Astrocyte of the cerebellum (primary cell): ENCODE results near the gene ASB2.

Source experiments
- DNase-seq: peaks from one replicate; pipeline ENCODE4 v3.0.0-alpha.2; 2011; ENCODE audit warnings: low read depth
- H3K4me3 ChIP-seq: 2 replicates; pipeline ENCODE4 v1.5.1; 2011; ENCODE audit warnings: mild to moderate bottlenecking, low read depth, low read length, moderate library complexity
- in situ Hi-C: cut with HindIII; loops from 2 replicates; pipeline ENCODE4 v1.10.0; 2017; ENCODE audit warnings: low sequenced_read_pairs
- TF ChIP-seq, protein P1 (sequence below): IDR thresholded peaks from 2 replicates; pipeline ENCODE4 v1.5.1; 2012; ENCODE audit warnings: low read length, low read depth, moderate library complexity, mild to moderate bottlenecking; ENCODE audit errors: missing control alignments

Gene ASB2

GRCh38 chr14:93905623-93906022 lies 70.7 kb downstream of the ASB2 start:
- TF ChIP-seq, protein P1, sequence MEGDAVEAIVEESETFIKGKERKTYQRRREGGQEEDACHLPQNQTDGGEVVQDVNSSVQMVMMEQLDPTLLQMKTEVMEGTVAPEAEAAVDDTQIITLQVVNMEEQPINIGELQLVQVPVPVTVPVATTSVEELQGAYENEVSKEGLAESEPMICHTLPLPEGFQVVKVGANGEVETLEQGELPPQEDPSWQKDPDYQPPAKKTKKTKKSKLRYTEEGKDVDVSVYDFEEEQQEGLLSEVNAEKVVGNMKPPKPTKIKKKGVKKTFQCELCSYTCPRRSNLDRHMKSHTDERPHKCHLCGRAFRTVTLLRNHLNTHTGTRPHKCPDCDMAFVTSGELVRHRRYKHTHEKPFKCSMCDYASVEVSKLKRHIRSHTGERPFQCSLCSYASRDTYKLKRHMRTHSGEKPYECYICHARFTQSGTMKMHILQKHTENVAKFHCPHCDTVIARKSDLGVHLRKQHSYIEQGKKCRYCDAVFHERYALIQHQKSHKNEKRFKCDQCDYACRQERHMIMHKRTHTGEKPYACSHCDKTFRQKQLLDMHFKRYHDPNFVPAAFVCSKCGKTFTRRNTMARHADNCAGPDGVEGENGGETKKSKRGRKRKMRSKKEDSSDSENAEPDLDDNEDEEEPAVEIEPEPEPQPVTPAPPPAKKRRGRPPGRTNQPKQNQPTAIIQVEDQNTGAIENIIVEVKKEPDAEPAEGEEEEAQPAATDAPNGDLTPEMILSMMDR = no peak
- in situ Hi-C loops = no loop called here
- no peak overlapping the region for H3K4me3 ChIP-seq
- no peak for DNase-seq

GRCh38 chr14:93903342-93904184 lies 72.8 kb downstream of the ASB2 start:
- no peak overlapping the region for H3K4me3 ChIP-seq
- in situ Hi-C loops = no loop called here
- no peak for DNase-seq
- TF ChIP-seq, protein P1 = peak; percentile 21

DNA sequence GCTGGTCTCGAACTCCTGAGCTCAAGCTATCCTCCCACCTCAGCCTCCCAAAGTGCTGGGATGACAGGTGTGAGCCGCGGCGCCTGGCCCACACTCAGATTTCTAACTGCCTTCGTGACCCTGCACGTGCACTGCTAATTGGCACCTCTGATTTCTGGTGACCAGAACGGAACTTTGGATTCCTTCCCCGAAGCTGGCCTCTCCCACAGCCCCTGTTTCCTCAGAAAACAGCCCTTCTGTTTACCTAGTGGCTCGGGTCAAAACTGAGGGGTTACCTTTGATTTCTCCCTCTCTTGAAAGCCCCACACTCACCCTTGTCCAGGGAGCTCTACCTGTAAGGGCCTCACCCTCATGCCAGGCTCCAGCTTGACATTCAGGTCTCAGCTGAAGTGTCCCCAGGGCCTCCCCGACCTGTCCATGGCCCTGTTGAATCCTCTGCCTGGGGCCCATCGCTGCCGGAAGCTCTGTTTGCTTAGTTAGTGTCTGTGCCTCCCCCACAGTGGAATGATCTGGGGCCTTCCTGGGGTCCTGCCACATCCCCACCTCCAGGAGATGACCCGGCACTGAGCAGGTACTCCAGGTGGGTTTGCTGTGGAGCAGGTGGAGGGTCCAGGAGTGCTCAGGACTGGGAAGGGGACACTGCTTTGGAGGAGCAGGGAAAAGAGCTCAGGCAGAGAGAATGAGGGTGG lies 73.6 kb downstream of the ASB2 start:
- no peak overlapping the region for H3K4me3 ChIP-seq
- DNase-seq = no peak
- in situ Hi-C loops = no loop called here
- TF ChIP-seq, protein P1 = no peak

DNA sequence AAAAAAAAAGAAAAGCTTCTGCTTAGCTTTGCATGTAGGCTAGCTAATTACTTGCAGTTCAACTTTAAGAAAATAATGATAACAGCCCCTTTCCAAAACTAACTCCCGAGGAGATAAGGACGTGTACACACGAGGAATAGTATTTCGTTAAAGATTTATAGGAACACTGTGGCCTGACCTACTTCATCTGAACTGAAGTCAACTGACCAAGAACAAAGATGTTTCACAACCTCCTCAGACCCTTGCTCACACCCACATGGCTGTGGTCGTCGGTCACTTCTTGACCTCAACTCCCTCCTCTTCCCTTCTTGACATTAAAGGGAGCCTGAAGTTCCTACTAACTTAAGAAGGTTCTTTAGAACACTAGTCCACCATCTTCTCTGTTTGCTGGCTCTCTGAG lies 74.6 kb downstream of the ASB2 start:
- no peak for DNase-seq
- in situ Hi-C loops = no loop called here
- no peak overlapping the region for H3K4me3 ChIP-seq
- TF ChIP-seq, protein P1 = no peak

DNA sequence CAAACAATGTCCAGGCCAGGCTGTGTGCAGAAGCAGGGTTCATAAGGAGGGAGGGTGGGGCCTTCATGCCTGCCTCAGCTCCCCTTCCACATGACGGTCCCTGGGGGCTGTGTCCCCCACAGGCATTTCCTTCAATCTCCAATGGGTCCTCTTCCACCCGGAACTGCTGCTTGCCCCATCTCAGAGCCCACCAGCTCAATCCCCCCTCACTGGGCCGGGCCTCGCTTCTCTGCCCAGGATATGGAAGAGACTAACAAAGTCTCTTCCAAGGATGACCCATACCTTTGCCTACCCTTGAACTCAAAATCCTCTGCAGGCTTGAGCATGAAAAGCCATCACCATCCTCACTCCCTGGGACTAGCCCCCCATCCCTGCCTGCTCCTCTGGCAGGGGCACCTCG lies 77.6 kb downstream of the ASB2 start:
- in situ Hi-C loops = no loop called here
- TF ChIP-seq, protein P1 = no peak
- DNase-seq = no peak

DNA sequence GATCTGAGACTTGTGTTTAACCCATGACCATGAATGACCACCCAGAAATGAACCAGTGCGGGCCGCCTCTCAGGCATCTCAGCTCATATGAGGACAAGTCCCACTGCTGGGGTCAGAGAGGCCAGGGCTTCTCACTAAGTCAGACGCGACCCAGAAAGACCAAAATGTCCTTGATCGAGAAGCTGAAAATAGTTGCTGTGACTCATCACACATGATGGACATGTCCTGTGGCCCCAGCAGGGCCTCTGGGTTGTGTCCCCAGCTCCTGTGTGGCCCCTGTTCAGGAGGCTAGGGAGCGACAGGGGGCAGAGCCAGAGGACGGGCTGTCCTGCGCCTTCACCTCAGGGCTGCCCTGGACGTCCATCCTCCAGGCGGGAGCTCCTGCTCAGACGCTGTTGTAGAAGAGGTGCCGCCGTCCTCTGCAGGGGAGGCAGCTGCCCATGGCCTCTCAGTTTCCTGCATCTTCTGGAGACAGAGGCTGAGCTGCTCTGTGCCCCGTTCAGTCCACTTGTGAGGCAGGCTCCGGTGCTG lies 78.2 kb downstream of the ASB2 start:
- TF ChIP-seq, protein P1 = no peak
- in situ Hi-C loops = no loop called here
- no peak overlapping the region for H3K4me3 ChIP-seq
- DNase-seq = no peak

More for the DNA sequence above, 77.6 kb downstream of the ASB2 start:
- H3K4me3 ChIP-seq = no peak overlapping the region
